ENCODE measurements around the gene PTGER4.
"Not testable (repeated sequence)": the region's sequence is repeated elsewhere in the genome, so short reads cannot be mapped to it uniquely, and the experiment has no call there.

PTGER4 gene

GRCh38 chr5:40720069-40720468, 40.4 kb downstream of the PTGER4 start:
- no peak for TF ChIP-seq CTCF (IDR thresholded peaks at IDR 0.05; ENCODE audit: extremely low read depth, missing control alignments)
- no peak for DNase-seq (ENCODE audit: low spot score)

GRCh38 chr5:40722497-40722911, 42.8 kb downstream of the PTGER4 start:
- not testable (repeated sequence) for DNase-seq (ENCODE audit: low spot score)

GRCh38 chr5:40733434-40733833, 53.7 kb downstream of the PTGER4 start:
- DNase-seq (ENCODE audit: low spot score) = no peak
- no peak for TF ChIP-seq CTCF (IDR thresholded peaks at IDR 0.05; ENCODE audit: extremely low read depth, missing control alignments)

- DNase-seq (ENCODE audit: low spot score) = no peak
- TF ChIP-seq CTCF (IDR thresholded peaks at IDR 0.05; ENCODE audit: extremely low read depth, missing control alignments) = no peak
These were observed 54.3 kb downstream of the PTGER4 start for GRCh38 chr5:40733879-40734563.

- no peak for DNase-seq (ENCODE audit: low spot score)
- no peak for TF ChIP-seq CTCF (IDR thresholded peaks at IDR 0.05; ENCODE audit: extremely low read depth, missing control alignments)
These were observed 55.3 kb downstream of the PTGER4 start for GRCh38 chr5:40734986-40735385.

- TF ChIP-seq CTCF (IDR thresholded peaks at IDR 0.05; ENCODE audit: extremely low read depth, missing control alignments) = no peak
These were observed 55.9 kb downstream of the PTGER4 start for GRCh38 chr5:40735609-40736008.

GRCh38 chr5:40736103-40736875, 56.6 kb downstream of the PTGER4 start:
- TF ChIP-seq CTCF (IDR thresholded peaks at IDR 0.05; ENCODE audit: extremely low read depth, missing control alignments) = peak; percentile 43
- peak; percentile 51 for DNase-seq (ENCODE audit: low spot score)

More at GRCh38 chr5:40735609-40736008, 55.9 kb downstream of the PTGER4 start:
- no peak for DNase-seq (ENCODE audit: low spot score)
